ES-I3 (cell line): ENCODE data around the gene ANKRD39.
"Not testable (repeated sequence)": the region's sequence is repeated elsewhere in the genome, so short reads cannot be mapped to it uniquely, and the experiment has no call there.

Experiments used
- H3K36me3 ChIP-seq: 2 replicates; pipeline ENCODE4 v1.6.1; 2013; ENCODE audit warnings: mild to moderate bottlenecking, low read length, control low read depth, moderate library complexity; ENCODE audit not compliant: insufficient read depth
- H3K4me1 ChIP-seq: 2 replicates; pipeline ENCODE4 v1.6.1; 2013; ENCODE audit warnings: mild to moderate bottlenecking, control low read depth, low read length; ENCODE audit not compliant: insufficient read depth
- H3K9ac ChIP-seq: 2 replicates; pipeline ENCODE4 v1.6.1; 2013; ENCODE audit warnings: low read depth, mild to moderate bottlenecking, low read length, moderate library complexity
- H3K9me3 ChIP-seq: 2 replicates; pipeline ENCODE4 v1.6.1; 2013; ENCODE audit warnings: mild to moderate bottlenecking, low read length, moderate library complexity; ENCODE audit not compliant: control insufficient read depth, insufficient read depth

Gene ANKRD39

GRCh38 chr2:96815326-96816126, 42.3 kb downstream of the ANKRD39 start:
- H3K4me1 ChIP-seq, result 0 out of 2 replicates have a peak, but pooled peaks cover 5% of the 10 kb centered on the region

GRCh38 chr2:96813656-96814055, 44.2 kb downstream of the ANKRD39 start:
- Histone ChIP-seq H3K4me1 (no peaks in the 10 kb centered on the region), H3K9ac (no peak overlapping the region), H3K36me3 (no peaks in the 10 kb centered on the region), H3K9me3 (no peaks in the 10 kb centered on the region)

More at GRCh38 chr2:96815326-96816126, 42.3 kb downstream of the ANKRD39 start:
- Histone ChIP-seq H3K9me3 (no peaks in the 10 kb centered on the region), H3K9ac (peak overlapping the region; percentile 67), H3K36me3 (no peaks in the 10 kb centered on the region)

- no peak overlapping the region for H3K9ac ChIP-seq
- H3K9me3 ChIP-seq, result no peaks in the 10 kb centered on the region
- no peaks in the 10 kb centered on the region for H3K36me3 ChIP-seq
- no peaks in the 10 kb centered on the region for H3K4me1 ChIP-seq
Observed at GRCh38 chr2:96811917-96812316, 45.9 kb downstream of the ANKRD39 start.

GRCh38 chr2:96810783-96811192, 47.0 kb downstream of the ANKRD39 start:
- Histone ChIP-seq H3K9ac (no peak overlapping the region), H3K36me3 (no peaks in the 10 kb centered on the region), H3K4me1 (no peaks in the 10 kb centered on the region), H3K9me3 (no peaks in the 10 kb centered on the region)

- H3K4me1 ChIP-seq, result no peaks in the 10 kb centered on the region
- no peaks in the 10 kb centered on the region for H3K9me3 ChIP-seq
- no peak overlapping the region for H3K9ac ChIP-seq
- no peaks in the 10 kb centered on the region for H3K36me3 ChIP-seq
Observed at GRCh38 chr2:96809951-96810782, 47.6 kb downstream of the ANKRD39 start.

GRCh38 chr2:96809216-96809882, 48.5 kb downstream of the ANKRD39 start:
- Histone ChIP-seq H3K4me1 (no peaks in the 10 kb centered on the region), H3K36me3 (no peaks in the 10 kb centered on the region), H3K9ac (no peak overlapping the region), H3K9me3 (no peaks in the 10 kb centered on the region; the same call in 1 of the 2 replicates)

GRCh38 chr2:96808176-96808837, 49.5 kb downstream of the ANKRD39 start:
- Histone ChIP-seq H3K36me3 (no peaks in the 10 kb centered on the region), H3K9me3 (no peaks in the 10 kb centered on the region; the same call in 1 of the 2 replicates), H3K4me1 (no peaks in the 10 kb centered on the region), H3K9ac (no peak overlapping the region)

GRCh38 chr2:96807127-96807471, 50.7 kb downstream of the ANKRD39 start:
- Histone ChIP-seq H3K9ac (no peak overlapping the region), H3K4me1 (no peaks in the 10 kb centered on the region), H3K9me3 (no peaks in the 10 kb centered on the region; the same call in 1 of the 2 replicates), H3K36me3 (no peaks in the 10 kb centered on the region)

GRCh38 chr2:96806468-96807126, 51.2 kb downstream of the ANKRD39 start:
- Histone ChIP-seq H3K4me1 (no peaks in the 10 kb centered on the region), H3K36me3 (no peaks in the 10 kb centered on the region), H3K9ac (no peak overlapping the region), H3K9me3 (no peaks in the 10 kb centered on the region; the same call in 1 of the 2 replicates)

GRCh38 chr2:96805946-96806345, 51.9 kb downstream of the ANKRD39 start:
- not testable (repeated sequence) for H3K36me3 ChIP-seq, H3K9me3 ChIP-seq, H3K9ac ChIP-seq, H3K4me1 ChIP-seq

GRCh38 chr2:96804986-96805385, 52.8 kb downstream of the ANKRD39 start:
- H3K9ac ChIP-seq, result no peak overlapping the region
- peaks cover 3% of the 10 kb centered on the region; the same call in 1 of the 2 replicates for H3K4me1 ChIP-seq
- no peaks in the 10 kb centered on the region for H3K36me3 ChIP-seq
- no peaks in the 10 kb centered on the region; the same call in 1 of the 2 replicates for H3K9me3 ChIP-seq

GRCh38 chr2:96802721-96803120, 55.1 kb downstream of the ANKRD39 start:
- Histone ChIP-seq H3K9me3 (no peaks in the 10 kb centered on the region; the same call in 1 of the 2 replicates), H3K36me3 (no peaks in the 10 kb centered on the region), H3K9ac (no peak overlapping the region), H3K4me1 (peaks cover 3% of the 10 kb centered on the region; the same call in 1 of the 2 replicates)

- H3K36me3 ChIP-seq, result no peaks in the 10 kb centered on the region
- no peak overlapping the region for H3K9ac ChIP-seq
- H3K9me3 ChIP-seq, result no peaks in the 10 kb centered on the region; the same call in 1 of the 2 replicates
- peaks cover 3% of the 10 kb centered on the region; the same call in 1 of the 2 replicates for H3K4me1 ChIP-seq
Observed at GRCh38 chr2:96801786-96802595, 55.8 kb downstream of the ANKRD39 start.
